ENCODE measurements around the gene NLE1.

DNA sequence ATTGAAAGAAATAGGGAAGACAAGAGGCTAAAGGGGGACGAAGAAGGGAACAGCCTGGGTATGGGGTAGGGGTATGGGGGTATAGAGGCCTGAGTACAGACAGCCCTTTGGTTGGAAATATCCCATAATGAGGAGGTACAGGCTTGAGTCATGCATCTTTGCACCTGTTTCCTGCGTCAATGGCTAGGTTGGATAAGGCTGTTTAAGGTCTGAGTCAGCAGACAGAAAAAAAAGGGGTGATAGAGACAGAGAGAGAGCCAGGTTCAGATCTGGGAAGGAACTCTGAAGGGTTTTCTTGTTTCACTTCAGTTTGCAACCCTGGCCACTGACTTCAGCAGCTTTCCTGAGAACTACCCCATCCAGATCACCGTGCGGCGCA, 12.1 kb downstream of the NLE1 start:
- TF ChIP-seq POLR2AphosphoS5 (IDR thresholded peaks at IDR 0.05; ENCODE audit: low read depth, low read length) = 0 out of 2 replicates have a peak, but pooled peaks have one; percentile 66
- TF ChIP-seq, protein P1, sequence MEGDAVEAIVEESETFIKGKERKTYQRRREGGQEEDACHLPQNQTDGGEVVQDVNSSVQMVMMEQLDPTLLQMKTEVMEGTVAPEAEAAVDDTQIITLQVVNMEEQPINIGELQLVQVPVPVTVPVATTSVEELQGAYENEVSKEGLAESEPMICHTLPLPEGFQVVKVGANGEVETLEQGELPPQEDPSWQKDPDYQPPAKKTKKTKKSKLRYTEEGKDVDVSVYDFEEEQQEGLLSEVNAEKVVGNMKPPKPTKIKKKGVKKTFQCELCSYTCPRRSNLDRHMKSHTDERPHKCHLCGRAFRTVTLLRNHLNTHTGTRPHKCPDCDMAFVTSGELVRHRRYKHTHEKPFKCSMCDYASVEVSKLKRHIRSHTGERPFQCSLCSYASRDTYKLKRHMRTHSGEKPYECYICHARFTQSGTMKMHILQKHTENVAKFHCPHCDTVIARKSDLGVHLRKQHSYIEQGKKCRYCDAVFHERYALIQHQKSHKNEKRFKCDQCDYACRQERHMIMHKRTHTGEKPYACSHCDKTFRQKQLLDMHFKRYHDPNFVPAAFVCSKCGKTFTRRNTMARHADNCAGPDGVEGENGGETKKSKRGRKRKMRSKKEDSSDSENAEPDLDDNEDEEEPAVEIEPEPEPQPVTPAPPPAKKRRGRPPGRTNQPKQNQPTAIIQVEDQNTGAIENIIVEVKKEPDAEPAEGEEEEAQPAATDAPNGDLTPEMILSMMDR (IDR thresholded peaks at IDR 0.05) = no peak
- TF ChIP-seq TCF7L2 (IDR thresholded peaks at IDR 0.05; ENCODE audit: low read depth, low read length) = no peak
- no peak for TF ChIP-seq SIN3A (IDR thresholded peaks at IDR 0.05; ENCODE audit: borderline replicate concordance, insufficient read depth, low read depth, low read length)
- TF ChIP-seq, protein P2, sequence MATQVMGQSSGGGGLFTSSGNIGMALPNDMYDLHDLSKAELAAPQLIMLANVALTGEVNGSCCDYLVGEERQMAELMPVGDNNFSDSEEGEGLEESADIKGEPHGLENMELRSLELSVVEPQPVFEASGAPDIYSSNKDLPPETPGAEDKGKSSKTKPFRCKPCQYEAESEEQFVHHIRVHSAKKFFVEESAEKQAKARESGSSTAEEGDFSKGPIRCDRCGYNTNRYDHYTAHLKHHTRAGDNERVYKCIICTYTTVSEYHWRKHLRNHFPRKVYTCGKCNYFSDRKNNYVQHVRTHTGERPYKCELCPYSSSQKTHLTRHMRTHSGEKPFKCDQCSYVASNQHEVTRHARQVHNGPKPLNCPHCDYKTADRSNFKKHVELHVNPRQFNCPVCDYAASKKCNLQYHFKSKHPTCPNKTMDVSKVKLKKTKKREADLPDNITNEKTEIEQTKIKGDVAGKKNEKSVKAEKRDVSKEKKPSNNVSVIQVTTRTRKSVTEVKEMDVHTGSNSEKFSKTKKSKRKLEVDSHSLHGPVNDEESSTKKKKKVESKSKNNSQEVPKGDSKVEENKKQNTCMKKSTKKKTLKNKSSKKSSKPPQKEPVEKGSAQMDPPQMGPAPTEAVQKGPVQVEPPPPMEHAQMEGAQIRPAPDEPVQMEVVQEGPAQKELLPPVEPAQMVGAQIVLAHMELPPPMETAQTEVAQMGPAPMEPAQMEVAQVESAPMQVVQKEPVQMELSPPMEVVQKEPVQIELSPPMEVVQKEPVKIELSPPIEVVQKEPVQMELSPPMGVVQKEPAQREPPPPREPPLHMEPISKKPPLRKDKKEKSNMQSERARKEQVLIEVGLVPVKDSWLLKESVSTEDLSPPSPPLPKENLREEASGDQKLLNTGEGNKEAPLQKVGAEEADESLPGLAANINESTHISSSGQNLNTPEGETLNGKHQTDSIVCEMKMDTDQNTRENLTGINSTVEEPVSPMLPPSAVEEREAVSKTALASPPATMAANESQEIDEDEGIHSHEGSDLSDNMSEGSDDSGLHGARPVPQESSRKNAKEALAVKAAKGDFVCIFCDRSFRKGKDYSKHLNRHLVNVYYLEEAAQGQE (IDR thresholded peaks at IDR 0.05; ENCODE audit: insufficient read depth in 1 of 2, low read depth in 2 of 2, low read length in 1 of 2) = no peak
